GM19324 (cell line): ENCODE data around the gene BRI3.
A peak's percentile ranks its signal among the peaks of the same experiment; 100 is the strongest.

Experiments
- ATAC-seq: cut with Tn5 transposase; IDR thresholded peaks from one replicate; pipeline ENCODE4 v1.9.1; 2021; ENCODE audit warnings: mild to moderate bottlenecking, moderate library complexity; ENCODE audit not compliant: unreplicated experiment, low FRiP score

Gene BRI3

DNA sequence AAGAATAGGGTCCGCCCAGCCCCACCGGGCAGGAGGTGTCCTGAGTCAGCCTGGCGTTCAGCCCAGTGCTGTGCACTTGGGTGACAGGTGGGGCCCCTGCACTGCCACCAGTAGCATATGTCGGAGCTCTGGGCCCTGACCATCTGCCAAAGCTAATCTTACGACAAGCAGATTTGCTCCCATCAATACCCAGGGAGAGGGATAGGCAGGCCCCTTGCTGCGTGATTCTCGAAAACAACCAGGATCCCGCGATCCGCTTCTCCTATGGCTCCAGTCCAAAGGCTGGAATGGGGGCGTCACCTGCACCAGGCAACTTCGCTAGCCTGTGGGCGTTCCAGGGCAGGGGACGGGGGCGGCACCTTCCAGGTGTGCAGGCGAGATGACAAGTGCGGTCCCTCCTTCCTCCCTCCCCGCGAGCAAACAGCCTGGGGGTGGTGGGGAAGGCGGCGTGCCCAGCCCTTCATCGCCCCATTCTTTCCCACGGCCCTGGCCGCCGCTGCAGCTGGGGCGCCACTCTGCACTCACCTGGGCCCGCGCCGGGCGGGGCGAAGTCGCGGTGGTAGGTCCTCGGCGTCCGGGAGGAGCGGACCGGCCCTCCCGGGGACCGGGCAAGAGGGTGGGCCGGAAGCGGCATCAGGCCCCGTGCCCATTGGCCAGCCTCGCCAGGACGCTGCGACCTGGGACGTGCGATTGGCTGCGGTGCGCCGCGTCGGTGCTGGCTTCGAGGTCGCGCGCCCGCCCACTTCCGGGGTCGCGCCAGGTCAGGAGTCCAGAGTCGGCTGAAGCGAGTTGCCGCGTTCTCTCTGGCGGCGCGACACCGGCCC lies 29.7 kb upstream of the BRI3 start, which contains the start of gene TECPR1:
Gene TECPR1, minus strand, starts transcription at position 632 of the 824 bp plus-strand sequence. CDS start 6,086 bp downstream, outside the sequence.
- ATAC-seq = peak; percentile 99

DNA sequence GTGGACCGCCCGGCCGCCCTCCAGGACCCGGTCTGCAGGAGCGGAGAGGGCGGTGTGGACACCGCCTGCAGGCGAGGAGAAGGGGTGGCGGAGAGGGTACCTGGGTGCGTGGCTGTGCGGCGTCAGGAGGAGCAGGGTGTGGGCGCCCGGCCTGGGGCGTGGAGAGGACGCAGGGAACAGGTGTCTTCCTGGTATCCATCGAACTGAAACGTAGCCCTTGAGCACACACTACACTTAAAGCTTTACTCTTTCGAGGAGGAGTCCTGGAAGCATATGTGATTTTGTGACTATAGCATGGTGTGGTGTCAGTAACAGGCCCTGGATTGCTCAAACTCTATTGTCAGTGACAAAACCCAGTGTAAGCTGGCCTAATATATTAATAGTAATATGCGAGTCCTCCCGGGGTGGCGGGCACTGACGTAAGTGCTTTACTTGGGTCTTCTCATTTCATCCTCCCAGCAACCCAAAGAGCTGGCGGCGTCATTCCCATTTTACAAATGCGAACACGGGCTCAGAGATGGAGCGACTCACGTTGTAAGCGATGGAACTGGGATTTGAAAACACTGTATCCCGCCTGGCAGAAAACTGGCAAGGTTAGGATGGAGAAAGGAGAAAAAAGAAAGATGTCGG lies 28.9 kb upstream of the BRI3 start:
- ATAC-seq = no peak

DNA sequence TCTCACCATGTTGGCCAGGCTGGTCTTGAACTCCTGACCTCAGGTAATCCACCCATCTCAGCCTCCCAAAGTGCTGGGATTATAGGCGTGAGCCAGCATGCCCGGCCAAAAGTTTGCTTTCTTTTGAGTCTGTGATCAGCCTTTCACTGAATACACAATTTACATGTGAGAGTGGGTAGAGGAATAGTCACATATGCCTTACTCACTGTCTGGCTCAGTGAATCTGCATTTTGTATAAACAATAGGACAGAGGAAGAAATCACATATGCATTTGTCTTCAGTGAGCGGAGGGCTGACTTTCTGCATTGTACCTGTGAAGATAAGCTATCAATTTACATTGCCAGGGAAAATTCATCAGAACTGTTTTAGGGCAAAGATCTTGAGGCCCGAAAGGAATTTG lies 27.0 kb upstream of the BRI3 start:
- no peak for ATAC-seq

DNA sequence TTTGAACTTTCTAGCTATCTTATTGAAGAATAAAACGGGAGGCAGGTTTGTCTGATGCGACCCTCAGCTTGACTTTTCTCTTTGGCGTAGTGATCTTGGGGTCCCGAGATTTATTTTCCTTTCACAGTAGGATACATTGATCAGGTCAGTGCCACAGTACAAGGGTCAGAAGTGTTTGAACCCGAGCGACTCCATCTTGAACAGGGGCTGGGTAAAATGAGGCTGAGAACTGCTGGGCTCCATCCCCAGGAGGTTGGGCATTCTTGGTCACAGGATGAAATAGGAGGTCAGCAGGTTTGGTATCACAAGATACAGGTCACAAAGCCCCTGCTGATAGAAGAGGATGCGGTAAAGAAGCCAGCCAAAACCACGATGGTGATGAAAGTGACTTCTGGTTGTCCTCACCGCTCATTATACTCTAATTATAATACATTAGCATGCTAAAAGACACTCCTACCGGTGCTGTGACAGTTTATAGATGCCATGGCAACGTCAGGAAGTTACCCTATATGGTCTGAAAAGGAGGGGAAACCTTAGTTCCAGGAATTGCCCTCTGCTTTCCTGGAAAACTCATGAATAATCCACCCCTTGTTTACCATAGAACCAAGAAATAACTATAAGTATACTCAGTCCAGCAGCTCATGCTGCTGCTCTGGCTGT lies 26.4 kb upstream of the BRI3 start:
- no peak for ATAC-seq

DNA sequence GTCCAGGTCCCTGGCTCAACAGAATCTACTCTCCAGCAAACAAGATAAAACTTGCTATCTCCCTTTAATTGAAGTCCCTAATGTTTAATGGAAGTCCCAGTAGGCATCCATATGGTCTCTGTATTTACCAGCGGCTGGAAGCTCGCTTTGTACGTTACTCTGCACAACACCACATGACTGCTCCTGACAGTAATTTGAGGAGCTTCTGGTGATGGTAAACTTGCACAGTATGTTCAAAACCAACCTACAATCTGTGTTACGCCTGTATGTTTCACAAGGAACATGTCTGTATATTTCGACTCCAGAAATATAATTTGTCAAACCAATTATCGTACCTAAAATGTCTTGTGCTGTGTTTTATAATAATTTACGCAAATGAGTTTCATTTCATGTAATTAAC lies 25.1 kb upstream of the BRI3 start:
- ATAC-seq = no peak

DNA sequence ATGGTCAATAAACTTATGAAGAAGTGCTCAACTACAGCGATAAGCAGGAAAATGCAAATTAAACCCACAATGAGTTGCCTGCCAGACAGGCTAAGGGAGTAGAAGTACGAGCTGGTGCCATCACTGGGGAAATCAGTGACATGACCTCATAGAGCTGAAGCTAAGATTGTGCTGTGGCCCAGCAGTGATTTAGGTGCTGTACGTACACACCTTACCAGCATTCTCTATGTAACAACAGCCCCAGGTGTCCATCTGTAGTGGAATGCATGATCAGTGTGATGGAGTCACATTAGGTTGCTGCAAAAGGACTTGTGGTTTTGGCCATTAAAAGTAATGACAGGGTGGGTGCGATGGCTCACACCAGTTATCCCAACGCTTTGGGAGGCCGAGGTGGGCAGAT lies 23.8 kb upstream of the BRI3 start:
- no peak for ATAC-seq

DNA sequence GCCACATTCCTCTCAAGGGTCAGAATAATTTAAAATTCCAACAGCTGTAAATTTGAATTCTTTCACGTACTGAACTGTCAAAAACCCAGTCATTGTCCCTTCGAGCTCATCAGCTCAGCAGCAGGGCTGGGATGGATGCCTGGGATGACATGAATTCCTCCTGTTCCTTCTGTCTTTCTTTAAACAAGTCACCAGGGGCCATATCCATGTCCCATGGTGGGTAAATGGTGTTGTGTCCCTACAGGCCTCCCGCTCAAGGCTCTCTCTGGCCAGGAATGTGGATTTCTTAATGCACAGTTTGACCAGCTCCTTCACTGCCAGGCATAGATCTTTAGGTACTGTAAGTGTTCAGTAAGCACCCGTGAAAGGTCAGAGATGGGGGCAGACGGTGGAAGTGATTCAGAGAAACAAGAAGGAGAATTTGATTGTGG lies 15.6 kb upstream of the BRI3 start:
- ATAC-seq = no peak

DNA sequence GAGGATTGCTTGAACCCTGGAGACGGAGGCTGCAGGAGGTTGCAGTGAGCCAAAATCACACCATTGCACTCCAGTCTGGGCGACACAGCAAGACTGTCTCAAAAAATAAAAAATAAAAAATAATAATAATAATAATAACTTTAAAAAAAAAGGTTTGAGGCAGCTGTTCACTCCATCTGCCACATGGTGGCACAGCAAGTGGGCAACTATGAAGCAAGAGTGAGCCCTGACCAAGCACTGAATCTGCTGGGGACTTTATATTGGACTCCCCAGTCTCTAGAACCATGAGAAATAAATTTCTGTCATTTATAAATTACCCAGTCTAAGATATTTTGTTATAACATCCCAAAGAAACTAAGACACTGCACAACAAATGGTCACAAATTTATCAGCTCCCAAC lies 14.6 kb upstream of the BRI3 start:
- ATAC-seq = no peak

DNA sequence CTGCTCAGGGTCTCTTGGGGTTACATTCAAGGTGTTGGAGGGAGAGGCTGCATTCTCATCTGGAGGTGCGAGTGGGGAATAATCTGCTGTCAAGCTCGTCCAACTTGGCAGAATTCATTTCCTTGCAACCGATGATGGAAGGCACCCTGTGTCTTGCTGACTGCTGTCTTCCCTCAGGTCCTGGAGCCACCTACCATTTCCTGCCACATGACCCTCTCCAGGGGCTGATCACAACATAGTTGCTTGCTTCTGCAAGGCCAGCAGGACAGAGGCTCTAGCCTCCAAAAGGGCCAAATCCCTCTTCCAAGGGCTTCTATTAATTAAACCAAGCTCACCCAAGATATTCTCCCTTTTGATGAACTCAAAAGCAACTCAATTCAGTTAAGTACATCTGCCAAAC lies 14.2 kb upstream of the BRI3 start:
- no peak for ATAC-seq

DNA sequence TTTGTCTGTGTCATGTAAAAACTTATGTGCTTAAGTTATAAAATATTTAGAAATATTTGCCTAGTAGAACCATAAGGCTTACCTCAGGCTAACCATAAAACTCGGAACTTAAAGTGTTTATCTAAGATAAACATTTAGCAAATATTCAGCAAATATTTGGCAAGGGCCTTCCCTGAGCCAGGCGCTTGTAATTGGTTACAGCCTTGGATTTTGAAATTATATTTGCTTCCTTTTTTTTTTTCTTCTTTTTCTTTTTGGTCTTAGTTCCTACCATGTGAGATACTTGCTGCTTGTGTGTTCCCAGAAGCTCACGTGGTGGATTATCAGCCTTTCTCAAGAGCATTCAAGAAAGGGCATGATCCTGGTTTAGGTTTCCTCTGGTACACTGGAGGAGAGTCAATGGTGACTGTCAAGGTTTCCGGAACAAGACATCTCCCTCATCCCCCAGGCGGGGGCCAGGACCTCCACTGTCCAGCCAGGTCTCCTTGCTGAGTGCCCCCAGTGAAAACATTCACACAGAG lies 5.2 kb upstream of the BRI3 start:
- ATAC-seq = no peak

DNA sequence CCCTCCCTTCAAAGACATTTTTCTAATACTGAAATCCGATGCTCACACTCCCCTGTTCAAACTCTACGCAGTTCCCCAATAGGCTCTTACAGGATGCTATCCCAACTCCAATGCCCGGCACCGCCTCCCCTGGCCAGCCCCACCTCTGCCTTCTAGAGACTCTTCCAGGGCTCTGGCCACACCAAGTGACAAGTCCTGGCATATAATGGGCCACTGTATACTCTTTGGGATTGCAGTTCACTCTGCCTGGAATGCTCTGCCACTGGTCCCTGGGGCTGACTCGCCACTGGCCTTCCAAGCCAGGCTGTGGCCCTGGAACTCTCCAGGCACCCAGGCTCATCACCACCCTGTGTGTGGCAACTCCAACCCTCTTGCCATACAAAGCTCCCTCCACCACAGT lies 3.1 kb upstream of the BRI3 start:
- ATAC-seq = no peak

DNA sequence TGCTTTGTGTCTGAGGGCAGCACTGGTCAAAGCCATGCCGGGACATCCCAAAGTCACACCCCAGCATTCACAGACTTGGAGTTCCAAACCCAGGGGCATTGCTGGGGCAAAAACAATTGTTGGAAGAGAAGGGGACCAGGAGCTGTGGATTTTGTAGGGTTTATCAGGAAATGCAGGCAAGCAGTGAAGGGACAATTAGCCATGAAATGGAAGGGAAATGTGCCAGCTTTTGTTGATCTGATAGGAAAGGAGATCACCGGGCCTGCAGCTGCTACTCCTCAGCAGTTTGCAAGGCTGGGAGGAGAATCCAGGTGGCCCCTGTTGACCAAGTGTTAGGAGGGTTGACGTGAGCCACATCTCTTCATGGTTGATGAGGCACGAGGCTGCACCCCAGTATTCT lies 2.5 kb upstream of the BRI3 start:
- no peak for ATAC-seq

DNA sequence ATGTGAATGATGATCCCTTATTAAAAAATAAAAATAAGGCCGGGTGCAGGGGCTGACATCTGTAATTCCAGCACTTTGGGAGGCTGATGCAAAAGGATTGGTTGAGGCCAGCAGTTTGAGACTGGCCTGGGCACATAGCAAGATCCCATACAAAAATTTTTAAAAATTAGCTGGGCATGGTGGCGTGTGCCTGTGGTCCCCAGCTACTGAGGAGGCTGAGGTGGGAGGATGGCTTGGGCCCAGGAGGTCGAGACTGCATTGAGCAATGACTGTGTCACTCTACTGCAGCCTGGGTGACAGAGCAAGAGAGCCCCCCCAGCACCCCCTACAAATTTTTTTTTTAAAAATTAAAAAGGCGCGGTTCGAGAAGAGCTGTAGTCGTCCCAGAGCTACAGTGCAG lies 1.2 kb upstream of the BRI3 start:
- no peak for ATAC-seq

DNA sequence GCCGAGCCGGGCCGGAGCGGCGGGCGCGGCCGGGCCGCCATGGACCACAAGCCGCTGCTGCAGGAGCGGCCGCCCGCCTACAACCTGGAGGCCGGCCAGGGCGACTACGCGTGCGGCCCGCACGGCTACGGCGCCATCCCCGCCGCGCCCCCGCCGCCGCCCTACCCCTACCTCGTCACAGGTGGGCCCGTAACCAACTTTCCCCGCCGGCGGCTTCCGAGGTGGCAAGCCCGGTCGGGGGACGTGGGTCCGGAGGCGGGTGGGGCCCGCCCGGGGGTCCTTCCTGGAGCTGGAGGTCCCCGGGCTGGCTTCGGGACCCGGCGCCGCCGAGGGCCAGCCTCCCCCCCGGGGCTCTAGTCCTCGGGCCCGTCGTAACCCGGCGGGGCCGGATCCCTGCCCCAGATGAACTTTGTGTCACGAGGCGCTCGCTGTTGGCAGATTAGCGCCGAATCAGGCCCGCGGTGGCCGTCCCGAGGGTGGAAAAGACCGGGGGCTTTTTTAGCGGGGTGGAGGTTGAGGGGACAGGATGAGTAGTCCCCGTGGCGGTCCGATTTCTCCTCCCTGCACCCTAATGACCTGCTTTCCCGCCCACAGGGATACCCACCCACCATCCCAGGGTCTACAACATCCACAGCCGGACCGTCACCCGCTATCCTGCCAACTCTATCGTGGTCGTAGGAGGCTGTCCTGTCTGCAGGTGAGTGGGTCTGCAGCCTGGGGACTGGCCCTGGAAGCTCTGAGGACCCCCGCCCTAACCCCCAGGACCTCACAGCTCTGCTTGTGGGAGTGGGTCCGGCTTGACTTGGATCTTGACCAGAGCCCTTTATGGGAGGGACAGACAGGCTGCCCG lies 496 bp downstream of the BRI3 start:
- ATAC-seq = peak; percentile 31

DNA sequence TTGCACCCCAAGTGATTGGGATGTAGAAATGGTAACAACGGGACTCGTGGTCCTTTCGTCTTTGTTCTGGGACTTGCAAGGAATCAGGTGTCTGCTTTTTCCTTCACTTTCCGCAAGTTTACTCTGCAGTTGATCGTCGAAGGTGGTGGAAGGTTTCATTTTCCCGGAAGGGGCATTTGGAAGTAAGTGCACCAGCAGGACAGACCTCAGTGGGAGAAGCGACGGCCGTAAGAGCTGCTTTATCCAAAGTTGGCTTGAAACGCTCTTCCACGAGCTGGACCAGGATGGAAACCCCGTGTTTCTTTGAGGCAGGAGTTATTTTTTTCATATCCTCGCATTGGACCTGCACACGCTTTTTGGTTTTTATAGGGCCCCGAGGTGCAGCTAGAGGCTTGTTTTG lies 1.2 kb downstream of the BRI3 start:
- ATAC-seq = no peak

DNA sequence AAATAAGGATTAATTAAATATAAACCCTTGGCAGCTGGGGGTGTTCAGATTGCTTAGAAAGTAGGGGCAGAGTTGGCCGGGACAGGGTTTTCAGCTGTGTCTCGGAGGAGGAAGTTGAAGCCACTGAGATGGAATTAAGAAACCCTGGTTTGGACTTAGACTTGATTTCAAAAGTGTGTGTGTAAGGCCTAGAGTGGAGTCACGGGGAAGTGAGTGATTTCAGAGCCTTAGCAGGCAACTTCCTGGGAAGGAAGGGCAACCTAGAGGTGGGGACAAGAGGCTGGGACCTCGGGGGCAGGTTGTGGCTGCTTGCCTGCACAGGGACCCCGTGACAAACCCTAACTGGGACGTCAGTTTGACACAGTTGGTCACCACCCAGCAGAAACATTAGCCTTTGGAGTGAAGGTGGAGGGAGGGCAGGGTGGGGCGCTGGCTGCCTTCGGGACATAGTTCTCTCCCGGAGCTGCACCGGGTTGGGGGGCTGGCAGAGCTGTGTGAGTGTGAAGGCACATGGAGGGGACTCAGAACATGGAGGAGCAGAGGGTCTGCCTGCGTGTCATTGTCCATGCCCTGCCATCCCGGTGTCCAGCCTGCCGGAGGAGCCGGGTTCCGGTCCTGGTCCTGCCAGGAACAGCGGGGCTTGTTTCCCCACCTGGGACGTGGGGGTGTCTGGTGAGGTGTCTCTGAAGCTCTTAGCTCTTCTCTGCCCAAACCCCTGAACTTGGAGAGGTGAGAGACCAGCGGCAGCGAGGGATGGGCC lies 1.8 kb downstream of the BRI3 start:
- no peak for ATAC-seq

DNA sequence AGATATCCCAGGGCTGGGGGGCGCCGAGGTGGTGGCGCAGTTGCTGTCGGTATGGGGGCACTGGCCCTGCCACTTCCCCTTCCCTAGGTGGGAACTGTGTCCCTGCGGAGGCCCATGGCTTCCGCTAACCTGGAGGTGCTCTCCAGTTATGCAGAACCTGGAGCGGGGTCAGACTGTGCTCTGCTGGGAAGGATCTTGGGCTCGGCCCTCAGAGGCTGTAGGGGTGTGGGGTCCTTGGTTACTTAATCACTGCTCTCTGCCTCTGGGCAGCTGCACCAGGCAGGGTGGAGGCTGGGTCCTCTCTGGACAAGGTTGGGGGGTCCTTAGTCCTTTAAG lies 2.4 kb downstream of the BRI3 start:
- ATAC-seq = no peak

DNA sequence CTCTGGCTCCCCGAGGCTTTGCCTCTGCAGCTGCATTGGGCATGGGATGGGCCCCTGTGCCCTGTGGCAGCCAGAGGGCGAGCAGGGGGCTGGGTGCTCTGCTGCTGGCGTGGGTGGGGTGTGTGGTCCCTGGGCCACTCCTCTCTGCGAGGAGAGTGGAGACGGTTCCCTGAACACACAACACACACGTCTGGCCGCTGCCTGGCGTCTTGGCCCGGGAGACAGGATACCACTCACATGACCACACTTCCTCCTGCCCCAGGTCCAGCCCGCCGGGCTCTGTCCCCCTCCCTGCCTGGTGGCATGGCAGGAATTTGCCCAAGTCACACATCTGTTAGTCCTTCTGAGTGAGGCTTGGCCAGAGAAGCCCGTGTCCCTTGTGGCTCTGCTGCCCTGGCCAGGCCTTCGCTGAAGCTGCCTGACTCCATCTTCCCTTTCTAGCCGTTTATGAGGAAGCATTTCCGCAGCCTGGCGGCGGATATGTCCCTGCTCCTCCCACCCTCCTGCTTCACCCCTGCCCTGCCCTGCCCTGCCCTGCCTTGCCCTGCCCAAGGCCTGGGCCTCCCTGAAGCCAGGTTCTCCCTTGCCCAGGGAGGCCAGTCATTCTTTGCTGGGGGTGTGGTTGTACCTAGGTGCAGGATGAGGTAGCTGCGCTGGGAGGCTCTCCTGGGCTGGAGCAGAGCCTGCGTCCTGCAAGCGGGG lies 3.0 kb downstream of the BRI3 start:
- no peak for ATAC-seq
